Cardiac septum (tissue), 1 donor: Measurements from ENCODE around the gene CT45A8. TPM values are rescaled to one million over a fixed set of nuclear protein-coding genes. Genes with fewer than 3 reads are reported as not detected.
"Not testable (repeated sequence)": the region's sequence is repeated elsewhere in the genome, so short reads cannot be mapped to it uniquely, and the experiment has no call there.

Source experiments
- DNase-seq: peaks from one replicate; pipeline ENCODE4 v3.0.0-alpha.2; 2020; ENCODE audit warnings: low spot score
- intact Hi-C: fragments of 100-400 bp; cut with DNase I; formaldehyde crosslinking; loops from one replicate; pipeline ENCODE4 v1.14.0; 2022
- long read RNA-seq: library from polyadenylated mRNA; unstranded; transcript quantifications from one replicate; pipeline ENCODE4 v2.0.0, GENCODE V29; 2021
- total RNA-seq: library from RNA; stranded (reverse); fragmentation: NEBNext Ultra II Directional; extraction: Animal tissue kit (Norgen Biotek cat#: 25700); gene quantifications from one replicate; pipeline ENCODE4 v1.2.1, GENCODE V29; 2021
- donor health status: DM: no; HTN: no; CAD: no.

CT45A8 gene, protein sequence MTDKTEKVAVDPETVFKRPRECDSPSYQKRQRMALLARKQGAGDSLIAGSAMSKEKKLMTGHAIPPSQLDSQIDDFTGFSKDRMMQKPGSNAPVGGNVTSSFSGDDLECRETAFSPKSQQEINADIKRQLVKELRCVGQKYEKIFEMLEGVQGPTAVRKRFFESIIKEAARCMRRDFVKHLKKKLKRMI
- total RNA-seq: not detected
- long read RNA-seq: 0 reads

DNA sequence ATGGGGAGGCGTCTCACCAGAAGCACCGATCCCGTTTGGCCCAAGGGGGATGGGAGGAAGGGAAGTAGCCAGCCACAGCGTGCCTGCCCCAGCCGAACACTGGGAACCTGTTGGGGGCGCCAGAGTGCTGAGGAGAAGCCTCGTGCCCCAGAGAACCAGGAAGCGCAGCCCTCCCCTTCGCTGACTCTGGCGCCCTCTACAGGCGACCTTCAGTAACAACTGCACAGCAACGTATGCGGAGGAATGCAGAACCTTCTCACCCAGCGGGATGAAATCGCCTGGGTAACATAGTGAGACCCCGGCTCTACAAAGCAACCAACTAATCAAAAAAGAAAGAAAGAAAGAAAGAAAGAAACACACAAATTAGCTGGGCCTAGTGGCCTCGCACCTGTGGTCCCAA is at the start of gene CT45A8:
Gene CT45A8, minus strand, starts transcription at position 101 of the 400 bp plus-strand sequence. CDS start 3,755 bp downstream, outside the sequence.
- DNase-seq, intact Hi-C loops: not testable (repeated sequence)

DNA sequence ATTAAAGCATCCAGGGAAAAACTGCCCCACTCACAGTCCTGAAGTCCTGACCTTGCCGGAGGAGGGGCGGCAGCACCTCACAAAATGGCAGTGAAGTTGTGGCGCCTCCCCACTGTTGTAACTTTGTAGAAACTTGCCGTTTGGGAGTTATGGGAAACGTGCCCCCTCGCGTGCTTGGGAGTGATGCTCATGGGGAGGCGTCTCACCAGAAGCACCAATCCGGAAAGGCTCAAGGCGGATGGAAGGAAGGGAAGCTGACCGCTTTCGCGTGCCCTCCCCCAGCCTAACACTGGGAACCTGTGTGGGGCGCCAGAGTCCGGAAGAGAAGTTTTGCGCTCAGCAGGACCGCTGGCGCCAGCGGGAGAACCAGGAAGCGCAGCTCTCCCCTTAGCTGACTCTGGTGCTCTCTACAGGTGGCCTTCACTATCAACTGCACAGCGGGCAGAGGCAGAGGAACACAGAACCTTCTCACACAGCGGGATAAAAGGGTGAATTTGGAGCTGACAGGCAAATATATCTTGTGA is 39.0 kb upstream of the CT45A8 start, which contains the start of the genes CT45A10 and SAGE1:
Gene CT45A10, minus strand, starts transcription at position 151 of the 524 bp plus-strand sequence. CDS start 8,100 bp downstream, outside the sequence.
Gene SAGE1, plus strand, starts transcription at position 423 of the 524 bp plus-strand sequence. CDS start 2,527 bp downstream, outside the sequence.
- intact Hi-C loops: no loop called here
- DNase-seq: no peak

DNA sequence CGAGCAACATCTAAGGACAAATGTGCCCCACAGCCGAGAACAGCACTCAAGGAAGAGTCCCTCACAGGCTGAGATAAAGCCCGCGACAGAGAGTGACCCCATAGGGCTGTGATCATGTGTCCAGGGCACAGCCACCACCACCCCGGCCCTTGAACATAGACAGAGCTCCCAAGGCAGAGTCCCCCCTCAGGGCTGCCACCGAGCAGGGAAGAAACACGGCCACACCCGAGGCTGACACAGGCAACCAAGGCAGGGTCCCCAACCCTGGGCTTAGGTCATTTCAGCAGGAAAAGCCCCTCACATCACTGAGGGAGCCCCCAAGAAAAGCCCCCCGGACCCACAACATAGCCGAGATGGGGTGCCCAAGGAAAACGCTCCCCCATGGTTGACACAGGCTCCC is 38.4 kb upstream of the CT45A8 start:
- intact Hi-C loops: no loop called here
- DNase-seq: no peak

DNA sequence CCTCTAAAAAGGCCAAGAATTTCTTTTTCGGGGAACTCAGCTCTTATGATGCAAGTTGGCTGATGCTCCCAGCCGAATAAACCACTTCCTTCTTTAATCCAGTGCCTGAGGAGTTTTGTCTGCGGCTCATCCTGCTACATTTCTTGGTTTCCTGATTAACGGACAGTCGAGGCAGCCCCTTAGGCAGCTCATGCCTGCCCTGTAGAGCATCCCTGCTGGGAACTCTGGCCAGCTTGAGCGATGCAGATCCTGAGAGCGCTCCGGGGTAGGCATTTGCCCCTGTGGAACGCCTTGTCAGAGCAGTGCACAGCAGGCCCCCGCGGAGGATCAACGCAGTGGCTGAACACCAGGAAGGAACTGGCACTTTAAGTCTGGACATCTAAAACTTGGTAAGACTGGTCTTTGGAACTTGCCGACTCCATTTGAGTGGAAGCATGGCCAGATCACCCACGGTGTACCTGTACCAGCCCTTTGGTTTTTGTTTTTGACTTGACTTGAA is 35.8 kb upstream of the CT45A8 start:
- intact Hi-C loops: no loop called here
- DNase-seq: no peak

- DNase-seq, intact Hi-C loops: not testable (repeated sequence)
These were observed 34.6 kb upstream of the CT45A8 start for GRCh38 chrX:135888976-135889375.

- DNase-seq, intact Hi-C loops: not testable (repeated sequence)
These were observed 33.9 kb upstream of the CT45A8 start for GRCh38 chrX:135888230-135888629.

GRCh38 chrX:135882741-135883140 is 28.4 kb upstream of the CT45A8 start:
- DNase-seq, intact Hi-C loops: not testable (repeated sequence)

GRCh38 chrX:135871712-135872111 is 17.4 kb upstream of the CT45A8 start, which contains the start of gene CT45A9:
Gene CT45A9, minus strand, starts transcription at chrX:135871812. Its CDS starts 3,751 bp downstream, at chrX:135868061.
- DNase-seq, intact Hi-C loops: not testable (repeated sequence)

- DNase-seq, intact Hi-C loops: not testable (repeated sequence)
These were observed 17.2 kb downstream of the CT45A8 start, which contains the start of gene CT45A7 for GRCh38 chrX:135837180-135837579. Gene CT45A7, minus strand, starts transcription at chrX:135837280. Its CDS starts 3,747 bp downstream, at chrX:135833533.

GRCh38 chrX:135819912-135820311 is 34.4 kb downstream of the CT45A8 start, which contains the start of gene CT45A2:
Gene CT45A2, minus strand, starts transcription at chrX:135820012. Its CDS starts 3,747 bp downstream, at chrX:135816265.
- DNase-seq, intact Hi-C loops: not testable (repeated sequence)

GRCh38 chrX:135802687-135803086 is 51.7 kb downstream of the CT45A8 start, which contains the start of gene CT45A6:
Gene CT45A6, minus strand, starts transcription at chrX:135802787. Its CDS starts 3,794 bp downstream, at chrX:135798993.
- DNase-seq, intact Hi-C loops: not testable (repeated sequence)

Other genes with a start within 250 kb of the CT45A8 start
- gene CT45A1, start 140.9 kb downstream of the CT45A8 start, total RNA-seq: not detected
- not detected for gene CT45A3, start 86.3 kb downstream of the CT45A8 start, total RNA-seq
- gene CT45A5, start 69.0 kb downstream of the CT45A8 start, total RNA-seq: not detected
- gene CT45A6, start 51.8 kb downstream of the CT45A8 start, total RNA-seq: not detected
- gene CT45A2, start 34.5 kb downstream of the CT45A8 start, total RNA-seq: not detected
- not detected for gene CT45A7, start 17.3 kb downstream of the CT45A8 start, total RNA-seq
- gene CT45A9, start 17.3 kb upstream of the CT45A8 start, total RNA-seq: not detected
- not detected for gene CT45A10, start 38.9 kb upstream of the CT45A8 start, total RNA-seq
- gene SAGE1, start 39.2 kb upstream of the CT45A8 start, total RNA-seq: not detected
- 29.5 TPM for gene MMGT1, start 119.5 kb upstream of the CT45A8 start, total RNA-seq
- 12.5 TPM for gene SLC9A6, start 130.9 kb upstream of the CT45A8 start, total RNA-seq